AG04450 (cell line): ENCODE results near the gene U2AF1L4. TPM values are rescaled to one million over a fixed set of nuclear protein-coding genes. Genes with fewer than 3 reads are reported as not detected.

Source experiments
- CTCF ChIA-PET: fragments of 300-600, 350-600 bp; formaldehyde crosslinking; extraction: SDS; loops from one replicate; lab custom pipeline; 2022; ENCODE audit warnings: antibody characterized with exemption, inconsistent platforms; lab: Charles Lee
- POLR2A ChIA-PET: fragments of 350-600 bp; formaldehyde crosslinking; extraction: SDS; loops from one replicate; lab custom pipeline; 2021; ENCODE audit warnings: antibody characterized with exemption, inconsistent platforms; lab: Yijun Ruan, JAX
- DNase-seq: peaks from one replicate; pipeline ENCODE4 v3.0.0-alpha.2; 2011; ENCODE audit warnings: low read depth, low spot score
- H3K27ac ChIP-seq: one replicate; pipeline ENCODE4 v1.5.1; 2012; ENCODE audit warnings: low read depth, low read length, control low read depth
- H3K27me3 ChIP-seq: one replicate; pipeline ENCODE4 v1.6.0; 2012; ENCODE audit warnings: low read length; ENCODE audit not compliant: control insufficient read depth, insufficient read depth
- H3K4me3 ChIP-seq: 2 replicates; pipeline ENCODE4 v1.5.1; 2011; ENCODE audit warnings: mild to moderate bottlenecking, low read depth, low read length, control low read depth
- H3K9me3 ChIP-seq: 2 replicates; pipeline ENCODE4 v1.5.1; 2012; ENCODE audit warnings: low read length; ENCODE audit not compliant: control insufficient read depth, insufficient read depth
- polyA plus RNA-seq: library from polyadenylated mRNA; depleted of rRNA; stranded (reverse); fragments of >200 nt; gene quantifications from 2 replicates; pipeline ENCODE4 v1.2.3, GENCODE V29; 2011
- TF ChIP-seq, protein P1 (sequence below): IDR thresholded peaks from 2 replicates; pipeline ENCODE4 v1.5.1; 2011; ENCODE audit warnings: low read depth, low read length, control low read depth, inconsistent platforms

U2AF1L4 gene
- polyA plus RNA-seq, 1 experiment: 10.2 TPM

GRCh38 chr19:35780717-35781116 lies 35.5 kb upstream of the U2AF1L4 start:
- Histone ChIP-seq H3K4me3 (no peak overlapping the region), H3K27ac (no peak overlapping the region), H3K27me3 (no peaks in the 10 kb centered on the region), H3K9me3 (no peaks in the 10 kb centered on the region)
- DNase-seq: no peak
- TF ChIP-seq, protein P1, sequence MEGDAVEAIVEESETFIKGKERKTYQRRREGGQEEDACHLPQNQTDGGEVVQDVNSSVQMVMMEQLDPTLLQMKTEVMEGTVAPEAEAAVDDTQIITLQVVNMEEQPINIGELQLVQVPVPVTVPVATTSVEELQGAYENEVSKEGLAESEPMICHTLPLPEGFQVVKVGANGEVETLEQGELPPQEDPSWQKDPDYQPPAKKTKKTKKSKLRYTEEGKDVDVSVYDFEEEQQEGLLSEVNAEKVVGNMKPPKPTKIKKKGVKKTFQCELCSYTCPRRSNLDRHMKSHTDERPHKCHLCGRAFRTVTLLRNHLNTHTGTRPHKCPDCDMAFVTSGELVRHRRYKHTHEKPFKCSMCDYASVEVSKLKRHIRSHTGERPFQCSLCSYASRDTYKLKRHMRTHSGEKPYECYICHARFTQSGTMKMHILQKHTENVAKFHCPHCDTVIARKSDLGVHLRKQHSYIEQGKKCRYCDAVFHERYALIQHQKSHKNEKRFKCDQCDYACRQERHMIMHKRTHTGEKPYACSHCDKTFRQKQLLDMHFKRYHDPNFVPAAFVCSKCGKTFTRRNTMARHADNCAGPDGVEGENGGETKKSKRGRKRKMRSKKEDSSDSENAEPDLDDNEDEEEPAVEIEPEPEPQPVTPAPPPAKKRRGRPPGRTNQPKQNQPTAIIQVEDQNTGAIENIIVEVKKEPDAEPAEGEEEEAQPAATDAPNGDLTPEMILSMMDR: no peak
- CTCF ChIA-PET: no interaction called here
- POLR2A ChIA-PET: no interaction called here

DNA sequence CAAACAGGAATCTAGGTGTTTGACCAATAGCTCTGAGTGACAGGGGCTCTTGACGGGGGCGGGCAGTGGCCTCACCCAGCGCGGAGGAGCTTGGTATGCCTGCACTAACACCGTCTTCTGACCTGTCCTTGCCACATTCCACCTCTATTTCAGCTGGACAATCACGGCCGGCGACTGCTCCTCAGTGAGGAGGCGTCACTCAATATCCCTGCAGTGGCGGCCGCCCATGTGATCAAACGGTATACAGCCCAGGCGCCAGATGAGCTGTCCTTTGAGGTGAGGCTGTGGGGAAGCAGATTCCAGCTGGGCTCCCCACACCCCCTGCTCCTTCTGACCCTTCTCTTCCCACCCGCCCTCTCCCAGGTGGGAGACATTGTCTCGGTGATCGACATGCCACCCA lies 34.8 kb upstream of the U2AF1L4 start:
- H3K27ac ChIP-seq: no peak overlapping the region
- ChIA-PET CTCF (no interaction called here), POLR2A (no interaction called here)
- no peak overlapping the region for H3K4me3 ChIP-seq
- H3K27me3 ChIP-seq: no peaks in the 10 kb centered on the region
- DNase-seq: no peak
- TF ChIP-seq, protein P1: no peak
- H3K9me3 ChIP-seq: no peaks in the 10 kb centered on the region

- POLR2A ChIA-PET: no interaction called here
- CTCF ChIA-PET: no interaction called here
- Histone ChIP-seq H3K27me3 (no peaks in the 10 kb centered on the region), H3K27ac (no peak overlapping the region), H3K9me3 (no peaks in the 10 kb centered on the region), H3K4me3 (no peak overlapping the region)
- TF ChIP-seq, protein P1: no peak
- DNase-seq: no peak
Measured at GRCh38 chr19:35779033-35779432, 33.8 kb upstream of the U2AF1L4 start.

- H3K27ac ChIP-seq: no peak overlapping the region
- no peaks in the 10 kb centered on the region for H3K9me3 ChIP-seq
- no peaks in the 10 kb centered on the region for H3K27me3 ChIP-seq
- H3K4me3 ChIP-seq: no peak overlapping the region
- ChIA-PET CTCF (no interaction called here), POLR2A (no interaction called here)
- no peak for DNase-seq
- TF ChIP-seq, protein P1: no peak
Measured at GRCh38 chr19:35777961-35778360, 32.7 kb upstream of the U2AF1L4 start.

DNA sequence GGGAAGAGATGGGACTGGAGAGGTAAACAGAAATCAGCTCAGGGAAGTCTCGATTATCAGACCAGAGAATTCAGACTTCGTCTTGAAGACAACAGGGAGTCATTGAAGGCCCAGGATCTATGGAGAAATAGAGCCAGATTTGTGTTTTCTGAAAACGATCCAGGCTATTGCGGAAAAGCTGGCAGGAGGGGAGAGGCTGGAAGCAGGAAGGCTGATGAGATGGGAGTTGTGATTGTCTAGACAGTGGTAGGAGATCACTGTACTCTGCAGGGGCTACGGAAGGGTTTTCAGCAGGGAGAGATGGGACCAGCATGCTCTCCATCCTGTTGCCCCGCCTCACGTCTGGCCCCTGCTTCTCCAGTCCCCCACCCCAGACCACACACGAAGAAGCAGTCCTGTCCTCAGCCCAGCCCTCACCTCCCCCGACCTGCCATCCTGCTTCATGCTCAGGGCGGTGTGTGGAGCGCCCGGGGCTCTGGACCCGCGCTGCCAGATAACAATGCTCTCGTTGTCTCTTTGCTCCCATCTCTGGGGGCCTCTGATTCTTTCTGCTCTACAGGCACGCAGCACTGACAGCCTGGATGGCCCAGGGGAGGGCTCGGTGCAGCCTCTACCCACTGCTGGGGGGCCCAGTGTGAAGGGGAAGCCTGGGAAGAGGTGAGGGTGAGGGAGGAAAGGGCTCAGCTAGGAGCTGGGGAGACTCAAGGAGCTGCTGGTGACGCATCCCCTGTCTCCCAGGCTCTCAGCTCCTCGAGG lies 32.0 kb upstream of the U2AF1L4 start:
- ChIA-PET CTCF (no interaction called here), POLR2A (no interaction called here)
- Histone ChIP-seq H3K27me3 (no peaks in the 10 kb centered on the region), H3K9me3 (no peaks in the 10 kb centered on the region), H3K4me3 (no peak overlapping the region), H3K27ac (no peak overlapping the region)
- DNase-seq: no peak
- TF ChIP-seq, protein P1: no peak
